ACC112 (cell line): ENCODE measurements around the gene STX16.

ENCODE experiments used
- H2AFZ ChIP-seq: fragments of 200-600 bp; sonication (generic); one replicate; pipeline ENCODE4 v1.6.0; 2017; ENCODE audit warnings: antibody characterized with exemption, low read length; ENCODE audit not compliant: unreplicated experiment
- H3K27ac ChIP-seq: fragments of 200-600 bp; sonication (generic); 2 replicates; pipeline ENCODE4 v1.5.1; 2014; ENCODE audit warnings: low read depth, mild to moderate bottlenecking, antibody characterized with exemption, low read length, moderate library complexity
- H3K27me3 ChIP-seq: fragments of 200-600 bp; sonication (generic); 2 replicates; pipeline ENCODE4 v1.6.1; 2014; ENCODE audit warnings: mild to moderate bottlenecking, antibody characterized with exemption, low read length, moderate library complexity, mixed read lengths; ENCODE audit not compliant: insufficient read depth
- H3K36me3 ChIP-seq: fragments of 200-600 bp; sonication (generic); 2 replicates; pipeline ENCODE4 v1.6.1; 2016; ENCODE audit warnings: mild to moderate bottlenecking, antibody characterized with exemption, low read length, moderate library complexity, mixed read lengths; ENCODE audit not compliant: insufficient read depth
- H3K4me1 ChIP-seq: fragments of 200-600 bp; sonication (generic); one replicate; pipeline ENCODE4 v1.6.1; 2016; ENCODE audit warnings: low read length, mixed read lengths; ENCODE audit not compliant: insufficient read depth, unreplicated experiment, control insufficient read depth
- H3K4me3 ChIP-seq: fragments of 200-600 bp; sonication (generic); 2 replicates; pipeline ENCODE4 v1.5.1; 2014; ENCODE audit warnings: mild to moderate bottlenecking, low read depth, low read length
- H3K79me2 ChIP-seq: fragments of 200-600 bp; sonication (generic); one replicate; pipeline ENCODE4 v1.6.0; 2016; ENCODE audit warnings: low read length; ENCODE audit not compliant: control insufficient read depth, unreplicated experiment, insufficient read depth

STX16 gene

GRCh38 chr20:58657986-58658385, 6.9 kb downstream of the STX16 start:
- H2AFZ ChIP-seq: no peak overlapping the region
- H3K27me3 ChIP-seq: no peaks in the 10 kb centered on the region
- no peak overlapping the region for H3K27ac ChIP-seq
- no peaks in the 10 kb centered on the region; the same call in 1 of the 2 replicates for H3K36me3 ChIP-seq
- H3K79me2 ChIP-seq: peaks cover 94% of the 10 kb centered on the region
- peak overlapping the region; percentile 99 for H3K4me3 ChIP-seq
- H3K4me1 ChIP-seq: peaks cover 42% of the 10 kb centered on the region

GRCh38 chr20:58658760-58659159, 7.7 kb downstream of the STX16 start:
- no peak overlapping the region for H3K27ac ChIP-seq

GRCh38 chr20:58659841-58660240, 8.8 kb downstream of the STX16 start:
- Histone ChIP-seq H3K36me3 (no peaks in the 10 kb centered on the region; the same call in 1 of the 2 replicates), H3K4me1 (peaks cover 36% of the 10 kb centered on the region), H3K79me2 (peaks cover 92% of the 10 kb centered on the region), H3K27me3 (no peaks in the 10 kb centered on the region), H3K27ac (no peak overlapping the region), H2AFZ (no peak overlapping the region), H3K4me3 (no peak overlapping the region)

More at GRCh38 chr20:58658760-58659159, 7.7 kb downstream of the STX16 start:
- Histone ChIP-seq H3K4me3 (peak overlapping the region; percentile 36; the same call in 1 of the 2 replicates), H3K36me3 (no peaks in the 10 kb centered on the region; the same call in 1 of the 2 replicates), H3K27me3 (no peaks in the 10 kb centered on the region), H2AFZ (no peak overlapping the region), H3K79me2 (peaks cover 91% of the 10 kb centered on the region), H3K4me1 (peaks cover 42% of the 10 kb centered on the region)

GRCh38 chr20:58660855-58661597, 9.9 kb downstream of the STX16 start:
- H3K27me3 ChIP-seq: no peaks in the 10 kb centered on the region
- no peak overlapping the region for H2AFZ ChIP-seq
- no peaks in the 10 kb centered on the region; the same call in 1 of the 2 replicates for H3K36me3 ChIP-seq
- peaks cover 24% of the 10 kb centered on the region for H3K4me1 ChIP-seq
- H3K27ac ChIP-seq: no peak overlapping the region
- no peak overlapping the region for H3K4me3 ChIP-seq
- peaks cover 90% of the 10 kb centered on the region for H3K79me2 ChIP-seq

GRCh38 chr20:58661598-58662473, 10.8 kb downstream of the STX16 start:
- no peaks in the 10 kb centered on the region for H3K27me3 ChIP-seq
- peaks cover under 1% of the 10 kb centered on the region; the same call in 1 of the 2 replicates for H3K36me3 ChIP-seq
- H3K4me3 ChIP-seq: no peak overlapping the region
- H3K4me1 ChIP-seq: peaks cover 16% of the 10 kb centered on the region
- no peak overlapping the region for H2AFZ ChIP-seq
- peaks cover 83% of the 10 kb centered on the region for H3K79me2 ChIP-seq
- H3K27ac ChIP-seq: no peak overlapping the region

GRCh38 chr20:58664331-58664730, 13.2 kb downstream of the STX16 start:
- Histone ChIP-seq H3K79me2 (peaks cover 69% of the 10 kb centered on the region), H3K4me1 (no peaks in the 10 kb centered on the region), H2AFZ (no peak overlapping the region), H3K36me3 (peaks cover 17% of the 10 kb centered on the region), H3K4me3 (no peak overlapping the region), H3K27me3 (no peaks in the 10 kb centered on the region), H3K27ac (no peak overlapping the region)

GRCh38 chr20:58664883-58665282, 13.8 kb downstream of the STX16 start:
- Histone ChIP-seq H3K79me2 (peaks cover 65% of the 10 kb centered on the region), H3K36me3 (peaks cover 21% of the 10 kb centered on the region), H3K27ac (no peak overlapping the region), H3K4me3 (no peak overlapping the region), H3K27me3 (no peaks in the 10 kb centered on the region), H2AFZ (no peak overlapping the region), H3K4me1 (no peaks in the 10 kb centered on the region)

- no peak overlapping the region for H3K27ac ChIP-seq
- H3K27me3 ChIP-seq: no peaks in the 10 kb centered on the region
- no peaks in the 10 kb centered on the region for H3K4me1 ChIP-seq
- H3K79me2 ChIP-seq: peaks cover 58% of the 10 kb centered on the region
- H3K36me3 ChIP-seq: peaks cover 26% of the 10 kb centered on the region
- no peak overlapping the region for H2AFZ ChIP-seq
- H3K4me3 ChIP-seq: no peak overlapping the region
Observed at GRCh38 chr20:58665606-58666005, 14.5 kb downstream of the STX16 start.

- Histone ChIP-seq H3K27ac (no peak overlapping the region), H3K27me3 (no peaks in the 10 kb centered on the region), H3K36me3 (peaks cover 32% of the 10 kb centered on the region), H3K4me3 (no peak overlapping the region), H2AFZ (no peak overlapping the region), H3K4me1 (no peaks in the 10 kb centered on the region), H3K79me2 (peaks cover 47% of the 10 kb centered on the region)
Observed at GRCh38 chr20:58666702-58667101, 15.6 kb downstream of the STX16 start.

GRCh38 chr20:58667975-58668374, 16.9 kb downstream of the STX16 start:
- peaks cover 38% of the 10 kb centered on the region for H3K79me2 ChIP-seq

More at GRCh38 chr20:58667975-58668374, 16.9 kb downstream of the STX16 start:
- no peaks in the 10 kb centered on the region for H3K27me3 ChIP-seq
- H2AFZ ChIP-seq: no peak overlapping the region
- H3K4me1 ChIP-seq: no peaks in the 10 kb centered on the region
- H3K27ac ChIP-seq: no peak overlapping the region
- H3K4me3 ChIP-seq: no peak overlapping the region
- peaks cover 32% of the 10 kb centered on the region for H3K36me3 ChIP-seq
